Smooth muscle cell (in vitro differentiated cells): ENCODE results near the gene KIFAP3. TPM values are rescaled to one million over a fixed set of nuclear protein-coding genes. Genes with fewer than 3 reads are reported as not detected.

Experiments used
- DNase-seq: peaks from one replicate; lab custom pipeline; 2025; ENCODE audit not compliant: unreplicated experiment; lab: John Stamatoyannopoulos, UW
- H2AFZ ChIP-seq: fragments of 200-600 bp; sonication (generic); 2 replicates; pipeline ENCODE4 v1.6.0; 2016; ENCODE audit warnings: antibody characterized with exemption, low read depth, mild to moderate bottlenecking
- H3F3A ChIP-seq: fragments of 200-600 bp; sonication (generic); 2 replicates; pipeline ENCODE4 v1.6.0; 2017; ENCODE audit warnings: antibody characterized with exemption, low read depth
- H3K27ac ChIP-seq: fragments of 200-600 bp; sonication (generic); 2 replicates; pipeline ENCODE4 v1.5.1; 2016; ENCODE audit warnings: low read depth, mild to moderate bottlenecking
- H3K27me3 ChIP-seq: fragments of 200-600 bp; sonication (generic); 2 replicates; pipeline ENCODE4 v1.6.1; 2016; ENCODE audit warnings: low read depth, mild to moderate bottlenecking
- H3K36me3 ChIP-seq: fragments of 200-600 bp; sonication (generic); 2 replicates; pipeline ENCODE4 v1.5.1; 2016; ENCODE audit warnings: low read depth
- H3K4me1 ChIP-seq: fragments of 200-600 bp; sonication (generic); 2 replicates; pipeline ENCODE4 v1.5.1; 2016; ENCODE audit warnings: low read depth
- H3K4me2 ChIP-seq: fragments of 200-600 bp; sonication (generic); 2 replicates; pipeline ENCODE4 v1.6.0; 2016; ENCODE audit warnings: mild to moderate bottlenecking
- H3K4me3 ChIP-seq: fragments of 200-600 bp; sonication (generic); 2 replicates; pipeline ENCODE4 v1.5.1; 2016; ENCODE audit warnings: mild to moderate bottlenecking
- H3K79me2 ChIP-seq: fragments of 200-600 bp; sonication (generic); 2 replicates; pipeline ENCODE4 v1.6.0; 2016; ENCODE audit warnings: low read depth, mild to moderate bottlenecking
- H3K9ac ChIP-seq: fragments of 200-600 bp; sonication (generic); 2 replicates; pipeline ENCODE4 v1.6.0; 2016; ENCODE audit warnings: low read depth
- H3K9me3 ChIP-seq: fragments of 200-600 bp; sonication (generic); replicated peaks from 2 replicates; pipeline ENCODE4 v1.5.1; 2016; ENCODE audit warnings: low read depth
- H4K20me1 ChIP-seq: fragments of 200-600 bp; sonication (generic); 2 replicates; pipeline ENCODE4 v1.6.0; 2016; ENCODE audit warnings: low read depth
- WGBS: methylation state at CpG from one replicate; pipeline ENCODE4 v1.1.7; 2016; ENCODE audit warnings: low lambda C conversion rate; 5-methylcytosine and 5-hydroxymethylcytosine counted together
- polyA plus RNA-seq: library from polyadenylated mRNA; unstranded; fragments of >200 nt; fragmentation: Nextera tagmentation; extraction: Ambion mirVana; gene quantifications from 2 replicates; pipeline ENCODE4 v1.2.1, GENCODE V29; 2016
- total RNA-seq: library from RNA; depleted of rRNA; stranded (reverse); fragments of >200 nt; gene quantifications from 2 replicates; pipeline ENCODE4 v1.2.3, GENCODE V29; 2014
- TF ChIP-seq, protein P1 (sequence below): fragments of 200-600 bp; sonication (generic); IDR thresholded peaks from 2 replicates; pipeline ENCODE4 v1.5.1; 2017; ENCODE audit warnings: borderline replicate concordance, mild to moderate bottlenecking, antibody characterized with exemption; ENCODE audit not compliant: insufficient read depth, poor library complexity, severe bottlenecking

The KIFAP3 gene
- total and polyA plus RNA-seq, 2 experiments from 2014 or later: 37.1 to 55.3 TPM

DNA sequence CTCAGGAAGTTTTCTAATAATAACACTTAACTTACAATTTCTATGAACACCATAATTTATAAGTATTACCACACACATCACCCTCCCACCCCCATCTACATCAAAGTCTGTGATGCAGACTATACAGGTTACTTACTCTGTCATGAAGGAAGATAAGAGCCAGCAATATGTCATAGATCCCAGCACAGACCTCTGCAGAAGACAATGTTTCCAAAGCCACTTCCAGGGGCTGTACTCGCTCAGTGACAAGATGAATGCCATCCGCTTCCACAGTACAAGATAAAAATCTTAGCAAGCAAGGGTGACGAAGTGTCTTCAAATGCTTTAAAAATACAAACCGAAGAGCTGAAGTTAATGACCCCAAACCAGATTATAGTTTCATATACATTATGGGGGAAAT, 196.0 kb downstream of the KIFAP3 start:
- Histone ChIP-seq H2AFZ (no peak overlapping the region), H3K9ac (no peak overlapping the region), H4K20me1 (peaks cover 19% of the 10 kb centered on the region), H3K4me2 (no peak overlapping the region), H3K79me2 (no peaks in the 10 kb centered on the region), H3K27me3 (no peaks in the 10 kb centered on the region), H3K4me1 (peaks cover 6% of the 10 kb centered on the region), H3K27ac (no peak overlapping the region), H3K36me3 (peaks cover 9% of the 10 kb centered on the region), H3K4me3 (no peak overlapping the region), H3K9me3 (no peaks in the 10 kb centered on the region), H3F3A (peaks cover 12% of the 10 kb centered on the region)
- DNase-seq: no peak
- 42% methylated on average over 4 of the region's 4 CpGs for WGBS
- TF ChIP-seq, protein P1, sequence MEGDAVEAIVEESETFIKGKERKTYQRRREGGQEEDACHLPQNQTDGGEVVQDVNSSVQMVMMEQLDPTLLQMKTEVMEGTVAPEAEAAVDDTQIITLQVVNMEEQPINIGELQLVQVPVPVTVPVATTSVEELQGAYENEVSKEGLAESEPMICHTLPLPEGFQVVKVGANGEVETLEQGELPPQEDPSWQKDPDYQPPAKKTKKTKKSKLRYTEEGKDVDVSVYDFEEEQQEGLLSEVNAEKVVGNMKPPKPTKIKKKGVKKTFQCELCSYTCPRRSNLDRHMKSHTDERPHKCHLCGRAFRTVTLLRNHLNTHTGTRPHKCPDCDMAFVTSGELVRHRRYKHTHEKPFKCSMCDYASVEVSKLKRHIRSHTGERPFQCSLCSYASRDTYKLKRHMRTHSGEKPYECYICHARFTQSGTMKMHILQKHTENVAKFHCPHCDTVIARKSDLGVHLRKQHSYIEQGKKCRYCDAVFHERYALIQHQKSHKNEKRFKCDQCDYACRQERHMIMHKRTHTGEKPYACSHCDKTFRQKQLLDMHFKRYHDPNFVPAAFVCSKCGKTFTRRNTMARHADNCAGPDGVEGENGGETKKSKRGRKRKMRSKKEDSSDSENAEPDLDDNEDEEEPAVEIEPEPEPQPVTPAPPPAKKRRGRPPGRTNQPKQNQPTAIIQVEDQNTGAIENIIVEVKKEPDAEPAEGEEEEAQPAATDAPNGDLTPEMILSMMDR: no peak

- no peak overlapping the region for H2AFZ ChIP-seq
- H3K4me3 ChIP-seq: no peak overlapping the region
- peaks cover 9% of the 10 kb centered on the region for H3K4me1 ChIP-seq
- no peaks in the 10 kb centered on the region for H3K27me3 ChIP-seq
- no peaks in the 10 kb centered on the region for H3K79me2 ChIP-seq
- no peak overlapping the region for H3K4me2 ChIP-seq
- no peaks in the 10 kb centered on the region for H3K9me3 ChIP-seq
- H3K27ac ChIP-seq: no peak overlapping the region
- no peak for DNase-seq
- no peak overlapping the region for H3K9ac ChIP-seq
- H3K36me3 ChIP-seq: peaks cover 9% of the 10 kb centered on the region
- peaks cover 19% of the 10 kb centered on the region for H4K20me1 ChIP-seq
- 94% methylated on average over 2 of the region's 2 CpGs for WGBS
- peaks cover 14% of the 10 kb centered on the region for H3F3A ChIP-seq
- TF ChIP-seq, protein P1: no peak
Observed at GRCh38 chr1:169877800-169878491, 196.5 kb downstream of the KIFAP3 start.

DNA sequence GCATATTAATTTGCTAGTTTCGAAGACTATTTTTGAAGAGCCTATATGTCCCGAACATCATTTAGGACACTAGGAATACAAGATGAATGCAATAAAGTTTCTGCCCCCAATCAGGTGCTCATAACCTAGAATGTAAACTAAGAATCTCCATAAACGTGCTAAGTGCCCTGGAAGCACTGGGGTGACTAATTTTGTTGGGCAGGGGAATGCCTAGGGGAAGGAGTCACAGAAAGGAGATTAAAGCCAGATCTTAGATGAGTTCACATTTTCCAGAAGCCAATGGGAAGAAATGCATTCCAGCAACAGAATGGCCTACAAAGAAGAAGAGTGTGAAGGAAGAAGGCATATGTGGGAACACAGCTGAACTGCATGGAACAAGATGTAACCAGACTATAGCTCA, 200.3 kb downstream of the KIFAP3 start:
- H3K27ac ChIP-seq: peak overlapping the region; percentile 96
- TF ChIP-seq, protein P1: no peak
- no peak for DNase-seq

More for the DNA sequence above, 200.3 kb downstream of the KIFAP3 start:
- H3K9ac ChIP-seq: peak overlapping the region; percentile 66
- H3K36me3 ChIP-seq: peaks cover 29% of the 10 kb centered on the region
- WGBS: 53% methylated on average over 3 of the region's 3 CpGs
- H3K79me2 ChIP-seq: no peaks in the 10 kb centered on the region
- no peak overlapping the region for H2AFZ ChIP-seq
- peaks cover 14% of the 10 kb centered on the region for H3F3A ChIP-seq
- peaks cover 9% of the 10 kb centered on the region for H3K4me1 ChIP-seq
- H3K4me2 ChIP-seq: peak overlapping the region; percentile 70
- H3K4me3 ChIP-seq: no peak overlapping the region
- H3K27me3 ChIP-seq: no peaks in the 10 kb centered on the region
- no peaks in the 10 kb centered on the region for H3K9me3 ChIP-seq
- peaks cover 11% of the 10 kb centered on the region for H4K20me1 ChIP-seq
